HepG2 (cell line): ENCODE results near the gene ZBBX. TPM values are rescaled to one million over a fixed set of nuclear protein-coding genes. Genes with fewer than 3 reads are reported as not detected.

Experiments used
- ATAC-seq: fragments of 200-7000 bp; cut with Tn5 transposase; 3 replicates; pipeline ENCODE4 v1.9.1; 2020; ENCODE audit warnings: mild to moderate bottlenecking, moderate library complexity
- BruUV-seq: library from RNA; stranded (reverse); fragments of 400-500 nt; replicated peaks from 2 replicates; lab custom pipeline; 2021; lab: Mats Ljungman, UMichigan
- CTCF ChIA-PET: fragments of 300-600 bp; formaldehyde crosslinking; extraction: SDS; loops from one replicate; lab custom pipeline; 2021; ENCODE audit warnings: low total read pairs, inconsistent platforms, low intra/inter-chr PET ratio; lab: Yijun Ruan, JAX
- POLR2A ChIA-PET: fragments of 350-600 bp; sonication (Branson Sonifier 250); formaldehyde crosslinking; loops from one replicate; lab custom pipeline; 2020; ENCODE audit warnings: antibody characterized with exemption, inconsistent platforms; lab: Yijun Ruan, JAX
- DNase-seq: peaks from one replicate; pipeline ENCODE4 v3.0.0-alpha.2; 2015; ENCODE audit warnings: low spot score
- FAIRE-seq: peaks from 3 replicates; lab custom pipeline; 2011; peaks lifted over from hg19 to GRCh38; lab: Jason Lieb, UNC
- H2AFZ ChIP-seq: one replicate; pipeline ENCODE4 v1.6.1; 2011; ENCODE audit warnings: low read length, inconsistent platforms
- H3K27ac ChIP-seq: fragments of 300-600 bp; 3 replicates; pipeline ENCODE4 v1.8.0; 2011; ENCODE audit warnings: mixed run types, mild to moderate bottlenecking, mixed read lengths, low read length, inconsistent platforms; ENCODE audit not compliant: insufficient read depth; ENCODE audit errors: extremely low read length
- H3K27me3 ChIP-seq, 2 experiments: fragments of 200-600 bp in 1 of 2; 2 replicates in 1 of 2; 3 replicates in 1 of 2; pipeline versions ENCODE4 v1.6.0 to v1.8.0; 2011; ENCODE audit warnings: low read length in 2 of 2, mild to moderate bottlenecking in 2 of 2, moderate library complexity in 2 of 2, inconsistent platforms in 1 of 2; ENCODE audit not compliant: insufficient read depth in 2 of 2, control insufficient read depth in 1 of 2
- H3K36me3 ChIP-seq, 2 experiments: fragments of 200-600 bp in 1 of 2; replicated peaks in 1 of 2; 2 replicates in 1 of 2; 3 replicates in 1 of 2; pipeline versions ENCODE4 v1.5.1 to v1.8.0; 2011; ENCODE audit warnings: low read length in 2 of 2, inconsistent platforms in 1 of 2; ENCODE audit not compliant: insufficient read depth in 2 of 2, control insufficient read depth in 1 of 2
- H3K4me1 ChIP-seq: 2 replicates; pipeline ENCODE4 v1.5.1; 2012; ENCODE audit warnings: low read length, inconsistent platforms; ENCODE audit not compliant: insufficient read depth
- H3K4me2 ChIP-seq: 2 replicates; pipeline ENCODE4 v1.6.0; 2011; ENCODE audit warnings: low read depth, low read length, inconsistent platforms
- H3K4me3 ChIP-seq, 3 experiments: fragments of 200-600 bp in 1 of 3; sonication (generic), shearing (Covaris generic) in 1 of 3; replicated peaks in 1 of 3; 2 replicates each; pipeline ENCODE4 v1.5.1; 2011 to 2016; ENCODE audit warnings: low read length in 3 of 3, inconsistent platforms in 2 of 3, low read depth in 2 of 3, mild to moderate bottlenecking in 2 of 3, control low read depth in 1 of 3, mixed read lengths in 1 of 3; ENCODE audit not compliant: insufficient read depth in 1 of 3
- H3K79me2 ChIP-seq: one replicate; pipeline ENCODE4 v1.6.1; 2011; ENCODE audit warnings: low read length, inconsistent platforms; ENCODE audit not compliant: insufficient read depth
- H3K9ac ChIP-seq: 2 replicates; pipeline ENCODE4 v1.6.0; 2011; ENCODE audit warnings: mild to moderate bottlenecking, low read depth, low read length, inconsistent platforms; ENCODE audit not compliant: insufficient read depth
- H3K9me3 ChIP-seq: 2 replicates; pipeline ENCODE4 v1.5.1; 2012; ENCODE audit warnings: mild to moderate bottlenecking, low read length
- H4K20me1 ChIP-seq: 2 replicates; pipeline ENCODE4 v1.6.0; 2011; ENCODE audit warnings: inconsistent platforms, mild to moderate bottlenecking, low read length, moderate library complexity; ENCODE audit not compliant: insufficient read depth
- AKAP8 ChIP-seq: sonication (generic); formaldehyde crosslinking; IDR thresholded peaks from 2 replicates; pipeline ENCODE4 v1.5.1; 2020; ENCODE audit warnings: mild to moderate bottlenecking, missing genetic modification reagents
- FOXJ3 ChIP-seq: sonication (generic); formaldehyde crosslinking; IDR thresholded peaks from 2 replicates; pipeline ENCODE4 v1.4.0; 2020; ENCODE audit warnings: missing genetic modification reagents, mild to moderate bottlenecking, borderline replicate concordance
- HIVEP1 ChIP-seq: sonication (generic); formaldehyde crosslinking; IDR thresholded peaks from 2 replicates; pipeline ENCODE4 v1.4.0; 2020; ENCODE audit warnings: mild to moderate bottlenecking, missing genetic modification reagents
- NFE2L1 ChIP-seq: sonication (generic); formaldehyde crosslinking; IDR thresholded peaks from 2 replicates; pipeline ENCODE4 v1.4.0; 2020; ENCODE audit warnings: missing genetic modification reagents, mild to moderate bottlenecking, borderline replicate concordance
- PAWR ChIP-seq: sonication (generic); formaldehyde crosslinking; IDR thresholded peaks from 2 replicates; pipeline ENCODE4 v1.4.0; 2020; ENCODE audit warnings: missing genetic modification reagents, mild to moderate bottlenecking, borderline replicate concordance
- POLR2G ChIP-seq: fragments of 200-400 bp; formaldehyde crosslinking; IDR thresholded peaks from 2 replicates; pipeline ENCODE4 v1.6.1; 2018; ENCODE audit warnings: mild to moderate bottlenecking, low read depth, low read length, moderate library complexity
- RAD21 ChIP-seq: fragments of 450-650 bp; formaldehyde crosslinking; IDR thresholded peaks from 2 replicates; pipeline ENCODE4 v1.5.0; 2020; ENCODE audit warnings: mild to moderate bottlenecking
- USF2 ChIP-seq, 2 experiments: sonication (generic) in 1 of 2; formaldehyde crosslinking in 1 of 2; IDR thresholded peaks; 2 replicates each; pipeline versions ENCODE4 v1.5.1 to v1.6.1; 2011 to 2020; ENCODE audit warnings: borderline replicate concordance in 1 of 2, low read depth in 1 of 2, low read length in 1 of 2, mild to moderate bottlenecking in 1 of 2, missing genetic modification reagents in 1 of 2, moderate library complexity in 1 of 2
- ZBTB26 ChIP-seq: IDR thresholded peaks from 2 replicates; pipeline ENCODE4 v1.6.1; 2016; ENCODE audit warnings: missing compliant biosample characterization, missing genetic modification reagents, borderline replicate concordance
- ZNF180 ChIP-seq: sonication (generic); formaldehyde crosslinking; IDR thresholded peaks from 2 replicates; pipeline ENCODE4 v1.4.0; 2020; ENCODE audit warnings: low read depth, missing genetic modification reagents, borderline replicate concordance
- ZNF672 ChIP-seq: sonication (generic); formaldehyde crosslinking; IDR thresholded peaks from 2 replicates; pipeline ENCODE4 v1.8.1; 2022; ENCODE audit warnings: missing genetic modification reagents
- ZNF737 ChIP-seq: sonication (generic); formaldehyde crosslinking; IDR thresholded peaks from 2 replicates; pipeline ENCODE4 v1.5.0; 2020; ENCODE audit warnings: missing genetic modification reagents, mild to moderate bottlenecking, borderline replicate concordance
- WGBS: methylation state at CpG from one replicate; pipeline ENCODE4 v1.1.6; 2017; ENCODE audit warnings: low lambda C conversion rate; 5-methylcytosine and 5-hydroxymethylcytosine counted together
- in situ Hi-C: cut with HindIII; loops from 2 replicates; pipeline ENCODE4 v1.10.0; 2017; ENCODE audit warnings: low pct_unique_long_range_greater_than_20kb; ENCODE audit not compliant: extremely low pct_ligation_motif_present
- intact Hi-C: fragments of 100-400 bp; cut with micrococcal nuclease; formaldehyde crosslinking; loops from one replicate; pipeline ENCODE4 v1.10.0; 2022; ENCODE audit not compliant: unreplicated experiment
- polyA plus RNA-seq, 8 experiments: library from polyadenylated mRNA; depleted of rRNA in 3 of 8; stranded (reverse) in 7 of 8; unstranded in 1 of 8; fragments of >200 nt; fragmentation: Illumina TruSeq in 4 of 8; extraction: Trizol in 4 of 8; gene quantifications; 2 replicates each; pipeline versions ENCODE4 v1.2.1 to v1.2.3, GENCODE V29; 2011 to 2016; ENCODE audit warnings: low read depth in 4 of 8, missing spikeins in 1 of 8, mixed read lengths in 1 of 8; ENCODE audit not compliant: insufficient read depth in 1 of 8
- total RNA-seq, 5 experiments: library from RNA; depleted of rRNA; stranded (reverse); fragments of >200 nt; fragmentation: Illumina TruSeq; extraction: Trizol; gene quantifications; 2 replicates each; pipeline ENCODE4 v1.2.3, GENCODE V29; 2016; ENCODE audit warnings: low read depth in 1 of 5
- TF ChIP-seq, protein P1 (sequence below): sonication (generic); formaldehyde crosslinking; IDR thresholded peaks from 2 replicates; pipeline ENCODE4 v1.9.0; 2021; ENCODE audit warnings: missing genetic modification reagents, mild to moderate bottlenecking, borderline replicate concordance

ZBBX gene
- total and polyA plus RNA-seq, 2 of the 13 experiments (the other 11 are each of a cell fraction or from before 2014, with no cell fraction given) = not detected

- no peak for TF ChIP-seq ZNF180 (CRISPR knock-in tag)
- TF ChIP-seq RAD21 (CRISPR knock-in tag) = no peak
- TF ChIP-seq, protein P1, sequence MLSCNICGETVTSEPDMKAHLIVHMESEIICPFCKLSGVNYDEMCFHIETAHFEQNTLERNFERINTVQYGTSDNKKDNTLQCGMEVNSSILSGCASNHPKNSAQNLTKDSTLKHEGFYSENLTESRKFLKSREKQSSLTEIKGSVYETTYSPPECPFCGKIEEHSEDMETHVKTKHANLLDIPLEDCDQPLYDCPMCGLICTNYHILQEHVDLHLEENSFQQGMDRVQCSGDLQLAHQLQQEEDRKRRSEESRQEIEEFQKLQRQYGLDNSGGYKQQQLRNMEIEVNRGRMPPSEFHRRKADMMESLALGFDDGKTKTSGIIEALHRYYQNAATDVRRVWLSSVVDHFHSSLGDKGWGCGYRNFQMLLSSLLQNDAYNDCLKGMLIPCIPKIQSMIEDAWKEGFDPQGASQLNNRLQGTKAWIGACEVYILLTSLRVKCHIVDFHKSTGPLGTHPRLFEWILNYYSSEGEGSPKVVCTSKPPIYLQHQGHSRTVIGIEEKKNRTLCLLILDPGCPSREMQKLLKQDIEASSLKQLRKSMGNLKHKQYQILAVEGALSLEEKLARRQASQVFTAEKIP (CRISPR knock-in tag) = no peak
Measured at GRCh38 chr3:167318306-167318705, 61.8 kb downstream of the ZBBX start (continued).

- Histone ChIP-seq H3K79me2 (no peaks in the 10 kb centered on the region), H4K20me1 (no peaks in the 10 kb centered on the region), H2AFZ (no peak overlapping the region), H3K4me2 (no peak overlapping the region), H3K9ac (no peak overlapping the region), H3K36me3 (no peaks in the 10 kb centered on the region), H3K27me3 (no peaks in the 10 kb centered on the region), H3K9me3 (no peaks in the 10 kb centered on the region), H3K27ac (no peak overlapping the region), H3K4me3 (no peak overlapping the region), H3K4me1 (peaks cover 13% of the 10 kb centered on the region; the same call in 1 of the 2 replicates)
- intact Hi-C loops (no loop called here), in situ Hi-C loops (no loop called here)
- BruUV-seq = no TSS peak
- no peak for FAIRE-seq
- CTCF ChIA-PET = no interaction called here
- WGBS = 0% methylated on average over 1 of the region's 1 CpG
- TF ChIP-seq ZNF672 (no peak), NFE2L1 (no peak), POLR2G (no peak), ZNF737 (no peak), PAWR (CRISPR knock-in tag) (no peak), AKAP8 (CRISPR knock-in tag) (no peak), ZBTB26 (CRISPR knock-in tag) (no peak), HIVEP1 (no peak), USF2 (IDR thresholded peaks at IDR 0.05; ENCODE audit: low read depth, low read length) (no peak), USF2 (CRISPR knock-in tag; IDR thresholded peaks at IDR 0.05; ENCODE audit: borderline replicate concordance) (no peak), FOXJ3 (no peak)
- DNase-seq = no peak
- POLR2A ChIA-PET = no interaction called here
- no peak for ATAC-seq
Measured at GRCh38 chr3:167306319-167306718, 73.8 kb downstream of the ZBBX start.
